ENCODE results near the gene PWP2. TPM values are rescaled to one million over a fixed set of nuclear protein-coding genes. Genes with fewer than 3 reads are reported as not detected.
"Not testable (repeated sequence)": the region's sequence is repeated elsewhere in the genome, so short reads cannot be mapped to it uniquely, and the experiment has no call there.

Gene PWP2
- total and polyA plus RNA-seq, 4 donors: 3.6 to 20.4 (median 9.6) TPM

DNA sequence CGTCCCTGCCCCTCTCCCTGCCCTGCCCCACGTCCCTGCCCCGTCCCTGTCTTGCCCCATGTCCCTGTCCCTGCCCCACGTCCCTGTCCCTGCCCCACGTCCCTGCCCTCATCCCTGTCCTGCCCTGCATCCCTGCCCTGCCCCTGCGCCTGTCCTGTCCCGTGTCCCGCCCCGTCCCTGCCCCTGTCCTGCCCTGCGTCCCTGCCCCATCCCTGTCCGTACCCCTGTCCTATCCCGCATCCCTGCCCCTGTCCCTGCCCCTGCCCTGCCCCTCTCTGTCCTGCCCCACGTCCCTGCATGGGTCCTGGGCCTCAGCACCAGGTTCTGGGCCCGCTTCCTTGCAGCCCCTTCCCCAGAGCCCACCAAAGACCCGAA is 53.1 kb downstream of the PWP2 start:
- H3K9me3 ChIP-seq (ENCODE audit: control insufficient read depth in 4 of 4, insufficient read depth in 3 of 4, low read length in 3 of 4); DNase-seq; H3K27me3 ChIP-seq (ENCODE audit: control insufficient read depth in 3 of 3, insufficient read depth in 3 of 3, low read length in 2 of 3); H3K27ac ChIP-seq (ENCODE audit: low read depth in 1 of 2, low read length in 1 of 2); H3K9ac ChIP-seq (ENCODE audit: insufficient read depth in 1 of 2, low read length in 2 of 2); H3K4me3 ChIP-seq; H3K36me3 ChIP-seq (ENCODE audit: control insufficient read depth in 4 of 4, insufficient read depth in 4 of 4, low read length in 4 of 4); H3K4me1 ChIP-seq (ENCODE audit: control insufficient read depth in 5 of 5, insufficient read depth in 5 of 5, low read length in 5 of 5); ATAC-seq (ENCODE audit: insufficient read depth, low FRiP score): not testable (repeated sequence)
- no CpG with 5 or more reads among the region's 15 CpGs for WGBS, 2 donors

- ATAC-seq (ENCODE audit: insufficient read depth, low FRiP score); H3K27me3 ChIP-seq (ENCODE audit: control insufficient read depth in 3 of 3, insufficient read depth in 3 of 3, low read length in 2 of 3); H3K4me3 ChIP-seq; H3K36me3 ChIP-seq (ENCODE audit: control insufficient read depth in 4 of 4, insufficient read depth in 4 of 4, low read length in 4 of 4); H3K27ac ChIP-seq (ENCODE audit: low read depth in 1 of 2, low read length in 1 of 2); H3K9me3 ChIP-seq (ENCODE audit: control insufficient read depth in 4 of 4, insufficient read depth in 3 of 4, low read length in 3 of 4); DNase-seq; H3K4me1 ChIP-seq (ENCODE audit: control insufficient read depth in 5 of 5, insufficient read depth in 5 of 5, low read length in 5 of 5); H3K9ac ChIP-seq (ENCODE audit: insufficient read depth in 1 of 2, low read length in 2 of 2): not testable (repeated sequence)
- no CpG with 5 or more reads among the region's 20 CpGs for WGBS, 2 donors
Observed at GRCh38 chr21:44160821-44161220, 53.6 kb downstream of the PWP2 start.

GRCh38 chr21:44163167-44163653 is 56.0 kb downstream of the PWP2 start:
- H3K9ac ChIP-seq (ENCODE audit: insufficient read depth in 1 of 2, low read length in 2 of 2); H3K4me3 ChIP-seq; H3K27me3 ChIP-seq (ENCODE audit: control insufficient read depth in 3 of 3, insufficient read depth in 3 of 3, low read length in 2 of 3); ATAC-seq (ENCODE audit: insufficient read depth, low FRiP score); H3K9me3 ChIP-seq (ENCODE audit: control insufficient read depth in 4 of 4, insufficient read depth in 3 of 4, low read length in 3 of 4); H3K27ac ChIP-seq (ENCODE audit: low read depth in 1 of 2, low read length in 1 of 2); H3K4me1 ChIP-seq (ENCODE audit: control insufficient read depth in 5 of 5, insufficient read depth in 5 of 5, low read length in 5 of 5); DNase-seq; H3K36me3 ChIP-seq (ENCODE audit: control insufficient read depth in 4 of 4, insufficient read depth in 4 of 4, low read length in 4 of 4): not testable (repeated sequence)
- WGBS, 2 donors: 89% methylated on average over 6 of the region's 13 CpGs; no CpG with 5 or more reads in 1 of the 2 donors

- not testable (repeated sequence) for ATAC-seq (ENCODE audit: insufficient read depth, low FRiP score); H3K27me3 ChIP-seq (ENCODE audit: control insufficient read depth in 3 of 3, insufficient read depth in 3 of 3, low read length in 2 of 3); H3K36me3 ChIP-seq (ENCODE audit: control insufficient read depth in 4 of 4, insufficient read depth in 4 of 4, low read length in 4 of 4); H3K27ac ChIP-seq (ENCODE audit: low read depth in 1 of 2, low read length in 1 of 2); DNase-seq; H3K9me3 ChIP-seq (ENCODE audit: control insufficient read depth in 4 of 4, insufficient read depth in 3 of 4, low read length in 3 of 4); H3K9ac ChIP-seq (ENCODE audit: insufficient read depth in 1 of 2, low read length in 2 of 2); H3K4me3 ChIP-seq; H3K4me1 ChIP-seq (ENCODE audit: control insufficient read depth in 5 of 5, insufficient read depth in 5 of 5, low read length in 5 of 5)
- no CpG with 5 or more reads among the region's 15 CpGs for WGBS, 2 donors
Observed at GRCh38 chr21:44165933-44166332, 58.7 kb downstream of the PWP2 start.

DNA sequence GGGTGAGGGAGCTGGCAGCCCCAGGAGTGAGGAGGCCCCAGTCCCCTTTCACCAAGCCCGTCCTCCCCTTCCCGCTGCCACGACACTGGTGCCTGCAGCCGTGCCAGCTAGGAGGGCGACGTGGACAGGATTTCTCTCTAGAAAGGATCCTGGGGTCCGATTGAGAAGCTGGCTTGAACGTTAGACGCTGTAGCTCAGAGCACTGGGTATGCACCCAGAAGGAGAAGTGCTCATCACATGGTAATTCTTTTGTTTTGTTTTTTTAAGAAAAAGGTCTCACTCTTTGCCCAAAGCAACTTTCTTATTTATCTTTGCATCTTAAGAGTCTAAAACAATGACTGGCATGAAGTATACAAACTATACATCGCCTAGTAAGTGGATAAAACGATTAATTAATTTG is 60.3 kb downstream of the PWP2 start:
- ATAC-seq (ENCODE audit: insufficient read depth, low FRiP score); H3K36me3 ChIP-seq (ENCODE audit: control insufficient read depth in 4 of 4, insufficient read depth in 4 of 4, low read length in 4 of 4); H3K27me3 ChIP-seq (ENCODE audit: control insufficient read depth in 3 of 3, insufficient read depth in 3 of 3, low read length in 2 of 3); H3K4me3 ChIP-seq; DNase-seq; H3K27ac ChIP-seq (ENCODE audit: low read depth in 1 of 2, low read length in 1 of 2); H3K9me3 ChIP-seq (ENCODE audit: control insufficient read depth in 4 of 4, insufficient read depth in 3 of 4, low read length in 3 of 4); H3K9ac ChIP-seq (ENCODE audit: insufficient read depth in 1 of 2, low read length in 2 of 2); H3K4me1 ChIP-seq (ENCODE audit: control insufficient read depth in 5 of 5, insufficient read depth in 5 of 5, low read length in 5 of 5): not testable (repeated sequence)
- 100% methylated on average over 2 of the region's 11 CpGs; no CpG with 5 or more reads in 1 of the 2 donors for WGBS, 2 donors

- not testable (repeated sequence) for H3K4me1 ChIP-seq (ENCODE audit: control insufficient read depth in 5 of 5, insufficient read depth in 5 of 5, low read length in 5 of 5); ATAC-seq (ENCODE audit: insufficient read depth, low FRiP score); H3K36me3 ChIP-seq (ENCODE audit: control insufficient read depth in 4 of 4, insufficient read depth in 4 of 4, low read length in 4 of 4); H3K9ac ChIP-seq (ENCODE audit: insufficient read depth in 1 of 2, low read length in 2 of 2); H3K4me3 ChIP-seq; H3K27ac ChIP-seq (ENCODE audit: low read depth in 1 of 2, low read length in 1 of 2); H3K27me3 ChIP-seq (ENCODE audit: control insufficient read depth in 3 of 3, insufficient read depth in 3 of 3, low read length in 2 of 3); DNase-seq; H3K9me3 ChIP-seq (ENCODE audit: control insufficient read depth in 4 of 4, insufficient read depth in 3 of 4, low read length in 3 of 4)
- WGBS, 2 donors: no CpG with 5 or more reads among the region's 10 CpGs
Observed at GRCh38 chr21:44170326-44170725, 63.1 kb downstream of the PWP2 start.

DNA sequence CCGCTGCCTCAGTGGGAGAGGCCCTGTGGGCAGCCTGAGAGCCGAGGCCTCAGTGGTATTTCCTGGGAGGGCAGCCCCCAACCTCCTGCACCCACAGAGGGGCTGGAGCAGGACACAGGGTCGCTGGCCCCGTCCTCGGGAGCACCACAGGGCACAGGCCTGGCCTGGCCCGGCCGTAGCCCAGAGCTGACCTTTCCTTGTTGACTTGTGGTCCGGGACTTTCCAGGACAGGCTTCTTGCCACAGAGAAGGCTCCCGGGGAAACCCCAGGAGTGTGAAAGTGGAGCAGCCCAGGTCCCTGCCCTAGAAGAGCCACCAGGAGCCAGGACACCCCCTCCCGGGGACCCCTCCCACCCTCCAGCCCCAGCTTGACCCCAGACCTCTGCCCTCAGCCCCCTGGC is 63.7 kb downstream of the PWP2 start:
- not testable (repeated sequence) for H3K9ac ChIP-seq (ENCODE audit: insufficient read depth in 1 of 2, low read length in 2 of 2); H3K27me3 ChIP-seq (ENCODE audit: control insufficient read depth in 3 of 3, insufficient read depth in 3 of 3, low read length in 2 of 3); H3K4me3 ChIP-seq; H3K4me1 ChIP-seq (ENCODE audit: control insufficient read depth in 5 of 5, insufficient read depth in 5 of 5, low read length in 5 of 5); ATAC-seq (ENCODE audit: insufficient read depth, low FRiP score); H3K9me3 ChIP-seq (ENCODE audit: control insufficient read depth in 4 of 4, insufficient read depth in 3 of 4, low read length in 3 of 4); H3K27ac ChIP-seq (ENCODE audit: low read depth in 1 of 2, low read length in 1 of 2); H3K36me3 ChIP-seq (ENCODE audit: control insufficient read depth in 4 of 4, insufficient read depth in 4 of 4, low read length in 4 of 4); DNase-seq
- WGBS, 2 donors: 22% methylated on average over 5 of the region's 10 CpGs; no CpG with 5 or more reads in 1 of the 2 donors

DNA sequence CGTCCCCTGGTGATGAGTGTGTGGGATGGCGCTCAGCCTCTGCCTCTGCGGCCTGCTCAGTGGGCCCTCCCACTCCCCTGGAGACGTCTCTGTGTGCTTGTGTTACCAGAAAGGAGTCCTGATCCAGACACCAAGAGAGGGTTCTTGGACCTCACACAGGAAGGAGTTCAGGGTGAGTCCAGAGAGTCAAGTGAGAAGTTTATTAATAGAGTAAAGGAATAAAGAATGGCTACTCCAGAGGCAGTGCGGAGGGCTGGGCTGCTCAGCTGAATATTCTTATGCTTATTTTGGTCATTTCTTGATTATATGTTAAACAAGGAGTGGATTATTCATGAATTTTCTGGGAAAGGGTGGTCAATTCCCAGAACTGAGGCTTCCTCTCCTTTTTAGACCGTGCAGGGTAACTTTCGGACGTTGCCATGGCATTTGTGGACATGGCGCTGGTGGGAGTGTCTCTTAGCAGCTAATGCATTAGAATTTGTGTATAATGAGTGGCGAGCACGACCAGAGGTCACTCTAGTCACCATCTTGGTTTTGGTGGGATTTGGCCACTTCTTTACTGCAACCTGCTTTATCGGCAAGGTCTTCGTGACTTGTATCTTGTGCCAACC is 64.9 kb downstream of the PWP2 start:
- H3K27ac ChIP-seq (ENCODE audit: low read depth in 1 of 2, low read length in 1 of 2); H3K4me3 ChIP-seq; DNase-seq; ATAC-seq (ENCODE audit: insufficient read depth, low FRiP score); H3K27me3 ChIP-seq (ENCODE audit: control insufficient read depth in 3 of 3, insufficient read depth in 3 of 3, low read length in 2 of 3); H3K4me1 ChIP-seq (ENCODE audit: control insufficient read depth in 5 of 5, insufficient read depth in 5 of 5, low read length in 5 of 5); H3K36me3 ChIP-seq (ENCODE audit: control insufficient read depth in 4 of 4, insufficient read depth in 4 of 4, low read length in 4 of 4); H3K9ac ChIP-seq (ENCODE audit: insufficient read depth in 1 of 2, low read length in 2 of 2); H3K9me3 ChIP-seq (ENCODE audit: control insufficient read depth in 4 of 4, insufficient read depth in 3 of 4, low read length in 3 of 4): not testable (repeated sequence)
- WGBS, 2 donors: no CpG with 5 or more reads among the region's 13 CpGs

Measured in lung (tissue), 10 donors.